Brain microvascular endothelial cell (primary cell): ENCODE results near the gene EXOC2.

ENCODE experiments used
- DNase-seq: peaks from one replicate; pipeline ENCODE4 v3.0.0-alpha.2; 2020
- H3K27ac ChIP-seq: fragments of 250-450 bp; sonication (Bioruptor Pico); 2 replicates; pipeline ENCODE4 v1.5.1; 2020; ENCODE audit warnings: mild to moderate bottlenecking, moderate library complexity
- H3K27me3 ChIP-seq: fragments of 250-450 bp; sonication (Bioruptor Pico); replicated peaks from 2 replicates; pipeline ENCODE4 v1.5.1; 2020; ENCODE audit warnings: mild to moderate bottlenecking
- H3K36me3 ChIP-seq: fragments of 250-450 bp; sonication (Bioruptor Pico); replicated peaks from 2 replicates; pipeline ENCODE4 v1.5.1; 2020; ENCODE audit warnings: mild to moderate bottlenecking
- H3K4me3 ChIP-seq: 2 replicates; pipeline ENCODE4 v1.5.1; 2011; ENCODE audit warnings: low read depth, mild to moderate bottlenecking, control low read depth, low read length, moderate library complexity
- in situ Hi-C: cut with HindIII; loops from 2 replicates; pipeline ENCODE4 v1.10.0; 2017; ENCODE audit warnings: low sequenced_read_pairs, low pct_ligation_motif_present
- TF ChIP-seq, protein P1 (sequence below): IDR thresholded peaks from 2 replicates; pipeline ENCODE4 v1.5.1; 2011; ENCODE audit warnings: low read depth, mild to moderate bottlenecking, moderate library complexity, low read length, control low read depth, inconsistent platforms; ENCODE audit errors: missing control alignments

The EXOC2 gene

DNA sequence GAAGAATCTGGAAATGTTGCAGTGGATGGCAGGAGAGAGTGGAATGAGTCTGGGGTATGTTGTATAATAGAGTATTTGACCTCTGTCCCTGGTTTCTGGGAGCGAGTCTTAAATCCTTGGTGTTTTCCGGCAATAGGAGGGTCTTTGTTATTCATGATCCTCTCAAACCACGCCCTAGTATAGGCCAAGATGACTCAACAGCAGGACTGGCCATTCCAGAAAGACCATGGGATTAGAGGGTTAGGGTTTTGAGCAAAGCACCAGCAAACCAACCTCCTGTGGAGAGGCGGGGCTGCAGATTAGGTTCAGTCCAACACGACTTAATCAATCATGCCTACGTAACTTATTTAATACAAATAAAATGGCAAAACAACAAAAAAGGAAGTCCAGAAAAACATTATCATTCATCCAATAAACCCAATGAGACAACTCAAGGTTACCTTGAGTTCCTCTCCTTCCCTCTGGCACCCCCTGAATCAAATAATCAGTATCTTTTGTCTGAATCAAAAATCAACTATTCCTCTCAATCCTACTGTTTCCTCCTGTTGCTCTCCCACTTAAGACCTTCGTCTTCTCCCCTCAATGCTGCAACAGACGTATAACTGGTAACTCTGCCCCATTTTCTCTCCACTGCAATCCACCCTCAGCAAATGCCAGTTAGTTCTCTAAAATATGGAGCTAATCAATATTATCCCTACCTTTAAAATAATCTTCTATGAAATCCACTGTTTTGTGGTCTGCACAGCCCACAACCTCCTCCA, 51.5 kb downstream of the EXOC2 start:
- Histone ChIP-seq H3K36me3 (peaks cover 4% of the 10 kb centered on the region), H3K4me3 (no peak overlapping the region), H3K27me3 (no peaks in the 10 kb centered on the region), H3K27ac (no peak overlapping the region)
- TF ChIP-seq, protein P1, sequence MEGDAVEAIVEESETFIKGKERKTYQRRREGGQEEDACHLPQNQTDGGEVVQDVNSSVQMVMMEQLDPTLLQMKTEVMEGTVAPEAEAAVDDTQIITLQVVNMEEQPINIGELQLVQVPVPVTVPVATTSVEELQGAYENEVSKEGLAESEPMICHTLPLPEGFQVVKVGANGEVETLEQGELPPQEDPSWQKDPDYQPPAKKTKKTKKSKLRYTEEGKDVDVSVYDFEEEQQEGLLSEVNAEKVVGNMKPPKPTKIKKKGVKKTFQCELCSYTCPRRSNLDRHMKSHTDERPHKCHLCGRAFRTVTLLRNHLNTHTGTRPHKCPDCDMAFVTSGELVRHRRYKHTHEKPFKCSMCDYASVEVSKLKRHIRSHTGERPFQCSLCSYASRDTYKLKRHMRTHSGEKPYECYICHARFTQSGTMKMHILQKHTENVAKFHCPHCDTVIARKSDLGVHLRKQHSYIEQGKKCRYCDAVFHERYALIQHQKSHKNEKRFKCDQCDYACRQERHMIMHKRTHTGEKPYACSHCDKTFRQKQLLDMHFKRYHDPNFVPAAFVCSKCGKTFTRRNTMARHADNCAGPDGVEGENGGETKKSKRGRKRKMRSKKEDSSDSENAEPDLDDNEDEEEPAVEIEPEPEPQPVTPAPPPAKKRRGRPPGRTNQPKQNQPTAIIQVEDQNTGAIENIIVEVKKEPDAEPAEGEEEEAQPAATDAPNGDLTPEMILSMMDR: no peak
- DNase-seq: no peak
- in situ Hi-C loops: no loop called here

DNA sequence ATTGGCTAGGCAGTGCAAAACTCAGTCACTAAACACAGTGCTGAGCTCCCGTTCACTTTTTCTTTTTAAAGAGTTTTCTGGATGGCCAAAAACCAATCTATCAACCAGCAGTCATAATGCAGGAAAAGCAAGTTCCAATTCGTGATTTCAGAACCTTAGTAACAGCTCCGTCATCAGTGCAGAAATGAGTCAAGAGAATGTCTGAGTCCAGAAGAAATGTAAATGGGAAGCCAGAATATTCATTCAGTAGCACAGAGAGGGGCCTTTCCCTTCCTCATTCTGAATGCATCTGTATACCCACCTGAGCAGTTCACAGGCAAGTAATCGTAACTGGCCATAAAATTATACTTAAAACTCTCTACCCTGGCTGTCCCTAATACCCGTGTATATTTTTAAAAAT, 56.5 kb downstream of the EXOC2 start:
- no peak for DNase-seq
- no peaks in the 10 kb centered on the region for H3K27me3 ChIP-seq
- in situ Hi-C loops: no loop called here
- TF ChIP-seq, protein P1: no peak
- H3K27ac ChIP-seq: no peak overlapping the region
- H3K36me3 ChIP-seq: peaks cover 4% of the 10 kb centered on the region
- H3K4me3 ChIP-seq: no peak overlapping the region

DNA sequence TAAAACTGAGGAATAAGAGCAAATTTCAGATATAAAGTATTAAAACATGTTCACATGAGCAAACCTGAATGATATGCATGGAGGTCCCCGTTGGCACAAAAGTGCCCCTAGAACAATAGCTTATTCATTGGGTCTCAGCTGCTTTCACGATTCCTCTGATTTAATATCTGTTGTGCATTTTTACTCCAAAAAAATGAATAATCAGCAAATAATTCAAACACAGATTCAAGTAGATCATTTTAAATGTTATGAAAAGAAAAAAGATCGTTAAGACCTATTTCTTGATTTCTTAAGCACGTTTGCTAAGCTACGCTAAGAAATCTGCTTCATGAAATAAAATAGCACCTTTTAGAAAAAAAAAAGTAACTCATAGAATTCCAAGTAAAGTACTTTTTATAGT, 57.7 kb downstream of the EXOC2 start:
- H3K4me3 ChIP-seq: no peak overlapping the region
- TF ChIP-seq, protein P1: no peak
- H3K27me3 ChIP-seq: no peaks in the 10 kb centered on the region
- no peak overlapping the region for H3K27ac ChIP-seq
- no peak for DNase-seq
- in situ Hi-C loops: no loop called here
- peaks cover 6% of the 10 kb centered on the region for H3K36me3 ChIP-seq

DNA sequence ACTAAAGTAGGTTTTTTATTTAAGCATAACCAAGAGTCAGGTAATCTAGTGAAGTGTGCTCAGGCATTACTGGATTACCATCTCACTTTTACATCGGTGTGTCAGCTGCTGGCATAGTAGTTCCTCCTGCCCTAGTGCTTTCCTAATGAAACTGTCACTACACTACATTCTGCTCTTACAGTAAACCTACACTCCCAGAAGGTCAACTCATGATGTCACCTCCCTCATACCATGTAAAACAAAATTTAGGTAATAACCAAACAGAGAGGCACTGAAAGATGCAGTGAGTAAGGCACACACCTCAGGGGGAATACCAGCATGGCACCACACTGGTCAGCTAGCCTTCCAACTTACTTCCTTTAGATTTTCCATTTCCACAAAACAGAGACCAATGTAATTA, 59.3 kb downstream of the EXOC2 start:
- in situ Hi-C loops: no loop called here
- Histone ChIP-seq H3K36me3 (peaks cover 6% of the 10 kb centered on the region), H3K27me3 (no peaks in the 10 kb centered on the region), H3K4me3 (no peak overlapping the region), H3K27ac (no peak overlapping the region)
- DNase-seq: no peak
- TF ChIP-seq, protein P1: no peak

DNA sequence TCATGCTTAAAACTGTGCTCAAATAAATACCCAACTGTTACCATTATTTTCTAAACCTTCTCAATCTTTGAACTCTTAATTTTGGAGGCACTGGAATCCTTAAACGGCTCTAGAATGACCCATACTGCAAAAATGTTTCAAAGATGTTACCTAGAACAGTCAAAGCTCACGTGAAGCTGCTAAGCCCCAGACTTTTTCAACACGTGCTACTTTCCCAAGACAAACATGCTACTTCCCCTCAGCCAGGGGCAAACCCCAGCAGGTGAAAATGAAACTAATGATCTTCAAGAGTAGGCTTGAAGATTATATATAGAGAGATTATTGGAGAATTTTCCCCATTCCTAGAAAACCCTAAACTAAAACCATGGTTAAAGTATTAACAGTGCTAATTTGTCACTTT, 64.2 kb downstream of the EXOC2 start:
- DNase-seq: no peak
- Histone ChIP-seq H3K27ac (no peak overlapping the region), H3K36me3 (peaks cover 2% of the 10 kb centered on the region), H3K4me3 (no peak overlapping the region), H3K27me3 (no peaks in the 10 kb centered on the region)
- in situ Hi-C loops: no loop called here
- TF ChIP-seq, protein P1: no peak

DNA sequence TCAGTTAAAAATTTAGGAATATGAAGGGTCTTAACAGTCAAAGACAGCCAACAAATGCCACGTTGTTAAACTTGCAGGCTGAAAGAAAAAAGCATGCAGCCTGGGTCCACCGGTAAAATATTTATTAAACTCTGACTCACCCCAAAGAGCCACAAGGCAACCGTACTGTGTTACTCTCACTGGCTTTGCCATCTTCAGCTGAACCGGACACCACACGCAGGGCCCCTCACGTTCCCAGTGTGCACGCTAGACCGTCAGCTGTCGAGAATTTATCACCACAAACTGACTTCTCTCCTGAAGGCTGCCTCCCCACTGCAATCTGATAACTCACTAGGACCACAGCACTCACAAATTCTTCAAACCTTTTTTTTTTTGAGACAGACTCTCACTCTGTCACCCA, 66.7 kb downstream of the EXOC2 start:
- no peaks in the 10 kb centered on the region for H3K27me3 ChIP-seq
- TF ChIP-seq, protein P1: no peak
- DNase-seq: peak; percentile 59
- no peak overlapping the region for H3K4me3 ChIP-seq
- in situ Hi-C loops: no loop called here
- H3K27ac ChIP-seq: peak overlapping the region; percentile 29
- H3K36me3 ChIP-seq: peaks cover 2% of the 10 kb centered on the region
